NCI-H345 treated with DMSO at 0.1 percent for 48 hours (cell line): ENCODE data around the gene CSE1L.
"Not testable (repeated sequence)": the region's sequence is repeated elsewhere in the genome, so short reads cannot be mapped to it uniquely, and the experiment has no call there.

Source experiments
- DNase-seq: peaks from one replicate; lab custom pipeline; 2025; ENCODE audit not compliant: unreplicated experiment; lab: John Stamatoyannopoulos, UW

Gene CSE1L, protein sequence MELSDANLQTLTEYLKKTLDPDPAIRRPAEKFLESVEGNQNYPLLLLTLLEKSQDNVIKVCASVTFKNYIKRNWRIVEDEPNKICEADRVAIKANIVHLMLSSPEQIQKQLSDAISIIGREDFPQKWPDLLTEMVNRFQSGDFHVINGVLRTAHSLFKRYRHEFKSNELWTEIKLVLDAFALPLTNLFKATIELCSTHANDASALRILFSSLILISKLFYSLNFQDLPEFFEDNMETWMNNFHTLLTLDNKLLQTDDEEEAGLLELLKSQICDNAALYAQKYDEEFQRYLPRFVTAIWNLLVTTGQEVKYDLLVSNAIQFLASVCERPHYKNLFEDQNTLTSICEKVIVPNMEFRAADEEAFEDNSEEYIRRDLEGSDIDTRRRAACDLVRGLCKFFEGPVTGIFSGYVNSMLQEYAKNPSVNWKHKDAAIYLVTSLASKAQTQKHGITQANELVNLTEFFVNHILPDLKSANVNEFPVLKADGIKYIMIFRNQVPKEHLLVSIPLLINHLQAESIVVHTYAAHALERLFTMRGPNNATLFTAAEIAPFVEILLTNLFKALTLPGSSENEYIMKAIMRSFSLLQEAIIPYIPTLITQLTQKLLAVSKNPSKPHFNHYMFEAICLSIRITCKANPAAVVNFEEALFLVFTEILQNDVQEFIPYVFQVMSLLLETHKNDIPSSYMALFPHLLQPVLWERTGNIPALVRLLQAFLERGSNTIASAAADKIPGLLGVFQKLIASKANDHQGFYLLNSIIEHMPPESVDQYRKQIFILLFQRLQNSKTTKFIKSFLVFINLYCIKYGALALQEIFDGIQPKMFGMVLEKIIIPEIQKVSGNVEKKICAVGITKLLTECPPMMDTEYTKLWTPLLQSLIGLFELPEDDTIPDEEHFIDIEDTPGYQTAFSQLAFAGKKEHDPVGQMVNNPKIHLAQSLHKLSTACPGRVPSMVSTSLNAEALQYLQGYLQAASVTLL

DNA sequence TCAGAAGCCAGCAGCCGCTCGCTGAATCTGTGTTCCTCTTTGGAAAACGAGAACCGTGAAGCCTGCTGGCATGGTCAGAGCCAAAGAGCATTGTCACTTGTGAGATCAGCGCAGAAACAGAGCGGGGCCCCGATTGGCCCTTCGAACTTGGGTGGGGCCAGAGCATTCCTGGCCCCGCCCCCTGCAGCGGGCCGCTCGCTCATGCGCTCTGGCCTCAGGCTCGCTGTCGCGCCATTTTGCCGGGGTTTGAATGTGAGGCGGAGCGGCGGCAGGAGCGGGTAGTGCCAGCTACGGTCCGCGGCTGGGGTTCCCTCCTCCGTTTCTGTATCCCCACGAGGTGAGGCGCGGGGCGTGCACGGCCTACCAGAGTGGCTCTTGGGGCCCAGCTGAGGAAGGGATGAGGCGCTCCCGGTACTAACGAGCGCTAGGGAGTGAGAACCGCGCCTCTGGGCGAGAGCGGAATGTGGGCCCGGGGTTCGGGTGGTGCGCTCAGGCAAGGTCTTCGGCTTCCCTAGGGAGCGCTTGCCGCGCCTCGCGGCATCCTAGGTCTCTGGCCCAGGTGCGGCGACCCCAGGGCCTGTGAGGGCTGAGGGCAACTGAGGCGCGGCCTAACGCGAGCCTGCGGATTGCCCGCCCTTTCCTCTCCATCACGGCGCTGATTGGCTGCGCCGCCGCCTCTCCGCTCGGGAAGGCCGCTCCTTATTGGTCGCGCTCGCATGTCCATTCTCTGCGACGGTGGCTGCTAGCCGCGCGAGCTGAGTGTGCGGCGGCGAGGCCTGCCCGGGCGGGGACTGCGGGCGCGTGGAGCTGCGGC lies at the start of gene CSE1L:
TSS of gene CSE1L (plus strand) at position 226 of the 814 bp plus-strand sequence. CDS start 12,152 bp downstream, outside the sequence.
- peak; percentile 92 for DNase-seq

DNA sequence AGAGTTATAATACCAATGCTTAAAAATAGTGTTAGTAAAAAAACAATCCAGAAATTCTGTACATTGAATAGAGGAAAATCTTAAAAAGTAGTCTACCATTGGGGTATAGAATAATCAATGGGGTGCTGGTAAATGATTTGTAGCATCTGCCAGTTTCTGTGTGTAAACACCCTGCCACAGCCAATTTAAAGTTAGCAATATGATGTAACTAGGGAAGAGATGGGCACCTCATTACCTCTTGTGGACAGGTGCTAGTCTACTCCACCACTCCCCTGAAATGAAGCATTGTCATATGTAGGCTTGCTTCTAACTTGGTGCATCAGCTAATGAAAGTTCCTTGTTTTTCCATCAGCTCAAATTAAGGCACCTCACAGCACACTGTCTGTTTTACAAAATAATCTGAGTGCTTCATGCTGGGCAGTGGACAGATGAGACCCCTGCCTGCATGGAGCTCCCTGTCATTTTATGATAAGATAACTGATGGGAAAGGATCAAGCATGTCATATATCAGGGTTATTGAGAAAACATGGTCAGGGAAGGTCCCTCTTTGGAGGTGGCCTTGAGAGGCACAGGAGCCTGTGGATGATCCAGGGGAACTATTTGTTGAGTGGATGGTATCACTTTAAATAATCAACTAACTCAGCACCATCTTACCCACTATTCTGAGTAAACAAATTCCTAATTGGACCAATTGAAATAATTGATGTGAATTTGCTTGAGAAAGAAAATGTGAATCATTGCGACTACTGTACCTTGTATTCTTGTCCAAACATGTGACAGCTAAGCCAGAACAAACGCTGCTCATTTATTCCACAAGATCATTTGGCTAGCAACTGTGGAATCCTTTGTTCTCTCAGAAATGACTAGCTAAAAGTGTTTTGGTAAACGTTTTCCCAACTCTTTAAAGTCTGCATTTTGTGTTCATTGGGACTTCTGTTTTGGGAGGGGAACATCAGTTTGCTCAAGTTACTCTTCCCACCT lies 45.9 kb upstream of the CSE1L start:
- DNase-seq, result peak; percentile 61

DNA sequence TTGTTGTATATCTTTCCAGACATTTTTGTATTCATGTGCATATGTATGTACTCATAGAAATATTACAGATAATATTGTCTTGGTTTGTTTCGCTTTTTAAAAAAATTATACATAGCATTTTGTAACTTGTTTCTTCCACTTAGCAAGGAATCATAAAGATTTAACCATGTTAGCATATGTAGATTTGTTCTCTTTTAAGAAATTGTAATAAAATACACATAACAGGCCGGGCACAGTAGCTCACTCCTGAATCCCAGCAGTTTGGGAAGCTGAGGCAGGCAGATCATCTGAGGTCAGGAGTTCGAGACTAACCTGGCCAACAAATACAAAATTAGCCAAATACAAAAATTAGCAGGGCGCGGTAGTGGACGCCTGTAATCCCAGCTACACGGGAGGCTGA lies 44.4 kb upstream of the CSE1L start:
- no peak for DNase-seq

DNA sequence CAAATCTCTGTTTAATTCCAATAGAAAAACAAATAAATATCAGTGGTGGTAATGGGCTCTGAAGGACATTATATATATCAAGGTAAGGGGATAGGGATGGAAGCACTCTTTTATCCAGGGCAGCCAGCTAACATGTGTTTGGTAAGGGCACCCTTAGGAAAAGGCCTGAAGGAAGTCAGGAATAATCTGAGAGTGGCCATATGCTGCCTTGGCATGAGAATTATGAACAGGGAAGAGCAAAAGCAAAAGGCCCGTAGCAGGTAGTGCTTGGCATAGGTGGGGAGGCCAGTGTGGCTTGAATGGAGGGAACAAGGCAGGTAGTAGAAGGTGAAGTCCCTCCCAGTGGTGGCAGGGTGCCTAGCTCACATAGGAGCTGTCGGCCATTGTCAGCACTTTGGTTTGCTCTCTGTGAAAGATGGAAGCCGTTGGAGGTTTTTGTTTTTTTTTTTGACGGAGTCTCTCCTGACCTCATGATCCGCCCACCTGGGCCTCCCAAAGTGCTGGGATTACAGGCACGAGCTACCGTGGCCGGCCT lies 39.6 kb upstream of the CSE1L start:
- no peak for DNase-seq

DNA sequence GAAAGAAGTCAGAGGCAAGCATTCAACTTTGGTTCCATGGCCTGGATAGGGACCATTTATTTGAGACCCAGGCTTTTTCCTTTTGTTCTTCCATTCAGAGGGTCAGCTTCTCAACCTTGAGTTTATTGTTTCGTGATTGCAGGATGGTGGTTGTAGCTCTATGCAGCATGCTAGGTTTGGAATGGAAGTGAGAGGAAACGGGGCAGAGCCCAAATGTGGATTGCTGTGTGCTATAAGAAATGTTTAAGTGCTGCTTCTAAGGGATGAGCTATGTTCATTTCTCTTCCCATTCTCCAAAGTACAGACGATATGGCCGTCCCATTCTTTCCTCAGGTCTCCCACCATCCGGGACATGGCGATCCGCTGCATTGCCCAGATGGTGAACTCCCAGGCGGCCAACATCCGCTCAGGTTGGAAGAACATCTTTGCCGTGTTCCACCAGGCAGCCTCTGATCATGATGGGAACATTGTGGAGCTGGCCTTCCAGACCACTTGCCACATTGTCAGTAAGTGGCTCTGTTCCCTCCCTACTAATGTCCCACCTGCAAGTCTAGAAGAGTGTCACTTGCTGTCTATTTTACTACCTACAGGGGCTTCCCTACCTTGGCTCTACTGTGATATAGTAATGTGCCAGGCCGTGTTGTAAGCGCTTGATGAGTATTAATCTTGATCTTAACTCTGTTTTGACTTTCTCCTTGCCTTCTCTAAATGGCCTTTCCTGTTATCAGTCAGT lies 36.0 kb upstream of the CSE1L start:
- no peak for DNase-seq

DNA sequence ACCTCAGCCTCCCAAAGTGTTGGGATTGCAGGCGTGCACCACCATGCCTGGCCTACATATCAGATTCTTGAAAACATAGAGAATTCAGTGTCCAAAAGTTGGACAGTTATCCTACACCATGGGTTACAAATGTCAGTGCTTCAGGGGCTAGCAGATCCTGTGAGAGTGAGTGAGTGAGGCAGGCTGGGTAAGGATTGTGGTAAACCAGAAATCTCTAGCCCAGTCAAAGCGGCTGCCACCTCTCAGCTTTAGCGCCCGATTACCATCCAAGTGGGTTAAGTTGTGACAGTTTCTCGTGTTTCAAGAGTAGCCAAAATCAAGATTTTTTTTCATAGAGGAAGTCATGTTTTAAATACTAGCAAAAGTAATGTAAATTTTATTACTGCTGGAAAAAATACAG lies 21.9 kb upstream of the CSE1L start:
- no peak for DNase-seq

DNA sequence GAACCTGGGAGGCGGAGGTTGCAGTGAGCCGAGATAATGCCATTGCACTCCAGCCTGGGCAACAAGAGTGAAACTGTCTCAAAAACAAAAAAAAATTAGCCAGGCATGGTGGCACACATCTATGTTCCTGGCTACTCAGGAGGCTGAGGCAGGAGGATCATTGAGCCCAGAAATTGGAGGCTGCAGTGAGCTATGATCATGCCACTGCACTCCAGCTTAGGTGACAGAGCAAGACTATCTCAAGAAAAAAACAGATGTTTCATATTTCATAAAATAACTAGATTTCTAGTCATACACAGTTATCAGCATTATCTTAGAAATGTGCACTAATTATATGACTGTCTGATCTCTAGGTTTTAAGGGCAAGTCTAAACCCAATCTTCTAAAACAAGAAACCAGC lies 17.9 kb upstream of the CSE1L start:
- not testable (repeated sequence) for DNase-seq

DNA sequence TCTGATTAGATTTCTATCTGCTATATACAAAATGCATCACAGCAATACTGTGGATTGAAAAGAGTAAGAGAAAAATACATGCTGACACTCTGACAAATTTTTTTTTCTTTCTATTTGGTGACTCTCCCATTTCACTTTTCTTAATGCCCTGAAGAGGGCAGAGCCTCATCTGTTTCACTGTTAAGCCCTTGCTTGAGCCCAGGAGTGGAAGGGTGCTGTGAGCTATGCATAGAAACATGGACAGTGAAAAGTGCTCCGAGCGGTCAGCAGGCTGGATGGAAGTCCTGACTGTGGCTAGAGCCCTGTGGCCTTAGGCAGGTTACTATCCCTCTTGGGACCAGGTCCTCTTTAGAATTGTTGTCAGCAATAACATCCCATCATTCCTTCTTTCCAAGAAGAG lies 17.4 kb upstream of the CSE1L start:
- DNase-seq, result no peak

DNA sequence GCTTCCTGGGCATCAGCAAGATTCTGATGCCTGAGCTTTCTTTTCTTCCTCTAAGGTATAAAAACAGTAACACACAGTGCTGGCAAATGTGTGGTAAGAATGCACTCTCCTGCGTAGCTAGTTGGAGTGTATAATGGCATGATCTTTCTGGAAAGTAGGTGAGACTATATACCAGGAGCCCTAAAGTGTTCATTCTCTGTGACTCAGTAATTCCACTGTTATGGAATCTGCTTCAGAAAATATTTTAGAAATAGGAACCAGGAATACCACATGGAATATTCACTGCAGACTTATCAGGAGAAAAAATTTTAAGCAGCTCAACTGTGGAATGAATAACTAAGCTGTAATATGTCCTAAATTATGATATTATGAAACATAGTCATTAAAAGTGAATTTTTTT lies 16.9 kb upstream of the CSE1L start:
- no peak for DNase-seq

DNA sequence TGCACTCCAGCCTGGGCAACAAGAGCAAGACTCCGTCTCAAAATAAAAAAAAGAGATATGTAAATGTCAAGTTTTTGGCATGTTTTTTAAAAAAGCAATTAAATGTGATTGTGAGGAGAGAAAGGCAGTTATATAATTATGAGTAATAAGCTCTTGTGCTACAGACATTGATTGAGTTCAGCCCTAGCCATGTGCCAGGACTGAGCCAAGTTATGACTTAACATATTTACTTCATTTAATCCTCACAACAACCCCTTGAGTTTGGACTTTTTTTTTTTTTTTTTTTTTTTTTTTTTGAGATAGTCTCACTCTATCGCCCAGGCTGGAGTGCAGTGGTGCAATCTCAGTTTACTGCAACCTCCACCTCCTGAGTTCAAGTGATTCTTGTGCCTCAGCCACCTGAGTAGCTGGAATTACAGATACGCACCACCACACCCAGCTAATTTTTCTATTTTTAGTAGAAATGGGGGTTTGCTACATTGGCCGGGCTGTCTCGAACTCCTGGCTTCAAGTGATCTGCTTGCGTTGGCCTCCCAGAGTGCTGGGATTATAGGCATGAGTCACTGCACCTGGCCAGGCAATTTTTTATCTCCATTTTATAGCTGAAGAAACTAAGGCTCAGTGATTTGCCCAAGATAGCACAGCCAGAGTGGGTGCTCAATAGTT lies 15.0 kb upstream of the CSE1L start:
- DNase-seq, result no peak

DNA sequence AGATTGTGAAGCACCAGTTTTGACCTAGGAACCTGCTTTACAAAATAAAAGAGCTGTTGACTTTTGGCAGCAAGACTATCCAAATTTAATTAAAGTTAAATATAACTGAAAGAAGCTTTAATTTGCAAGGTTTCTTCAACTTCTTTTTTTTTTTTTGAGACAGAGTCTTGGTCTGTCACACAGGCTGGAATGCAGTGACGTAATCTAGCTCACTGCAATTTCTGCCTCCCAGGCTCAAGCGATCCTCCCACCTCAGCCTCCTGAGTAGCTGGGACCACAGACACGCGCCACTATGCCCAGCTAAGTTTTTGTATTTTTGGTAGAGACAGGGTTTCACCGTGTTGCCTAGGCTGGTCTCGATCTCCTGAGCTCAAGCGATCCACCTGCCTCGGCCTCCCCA lies 13.7 kb upstream of the CSE1L start:
- DNase-seq, result no peak

DNA sequence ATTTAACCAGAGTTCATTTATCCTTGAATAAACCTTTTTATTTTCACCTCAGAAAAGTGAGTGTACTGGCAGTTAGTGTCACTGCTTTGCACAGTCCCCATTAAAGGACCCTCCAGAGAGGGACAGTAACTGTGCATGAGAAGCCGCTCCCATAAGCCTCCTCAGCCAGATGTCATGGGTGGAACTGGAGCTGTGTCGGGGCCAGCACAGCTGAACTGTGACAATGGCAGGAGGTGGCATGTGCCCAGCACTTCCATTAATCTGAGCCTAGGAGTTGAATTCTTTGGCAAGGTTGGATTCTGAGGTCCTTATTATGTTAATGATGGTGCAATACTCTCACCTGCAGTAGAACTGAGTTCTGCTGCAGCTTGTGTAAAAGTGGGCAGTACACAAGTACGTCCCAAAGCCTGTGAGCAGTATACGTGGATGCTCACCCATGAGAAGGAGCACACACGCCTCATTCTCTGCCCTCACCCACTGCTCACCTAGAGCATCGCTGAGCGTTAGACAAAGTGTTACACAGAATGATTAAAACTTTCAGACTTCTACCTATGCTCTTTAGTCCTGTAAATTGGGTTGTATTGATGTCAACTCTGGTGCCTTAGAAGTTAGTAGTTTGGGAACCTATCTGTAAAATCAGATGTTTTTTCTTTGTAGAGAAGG lies 11.9 kb upstream of the CSE1L start:
- no peak for DNase-seq

DNA sequence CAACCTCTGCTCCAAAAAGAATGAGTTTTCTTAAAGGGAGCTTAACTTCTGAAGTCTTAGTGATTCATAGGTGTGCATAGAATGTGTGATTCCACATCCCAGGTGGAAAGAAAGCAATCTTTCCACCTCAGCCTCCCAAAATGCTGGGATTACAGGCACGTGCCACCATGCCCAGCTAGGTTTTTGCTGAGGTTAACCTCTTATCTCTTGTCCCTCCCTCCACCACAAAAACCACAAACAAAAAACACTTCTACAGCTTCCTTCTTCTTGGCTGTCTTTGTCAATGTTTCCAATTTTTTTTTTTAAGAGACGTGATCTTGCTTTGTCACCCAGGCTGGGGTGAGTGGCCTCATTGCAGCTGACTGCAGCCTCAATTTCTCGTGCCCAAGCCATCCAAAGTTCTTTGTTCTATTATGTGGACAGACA lies 8.1 kb upstream of the CSE1L start:
- no peak for DNase-seq

DNA sequence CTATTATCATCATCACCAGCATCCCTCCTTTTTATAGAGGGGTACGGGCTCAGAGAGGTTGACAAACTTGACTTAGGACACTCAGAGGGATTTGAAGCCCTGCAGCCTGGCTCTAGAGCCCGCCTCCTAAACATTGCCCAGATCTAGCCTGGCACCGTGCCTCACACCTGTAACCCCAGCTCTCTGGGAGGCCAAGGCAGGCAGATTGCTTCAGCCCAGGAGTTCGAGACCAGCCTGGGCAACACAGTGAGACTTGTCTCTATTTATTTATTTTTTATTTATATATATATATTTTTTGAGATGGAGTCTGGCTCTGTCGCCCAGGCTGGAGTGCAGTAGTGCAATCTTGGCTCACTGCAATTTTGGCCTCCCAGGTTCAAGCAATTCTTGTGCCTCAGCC lies 6.3 kb upstream of the CSE1L start:
- DNase-seq, result no peak

DNA sequence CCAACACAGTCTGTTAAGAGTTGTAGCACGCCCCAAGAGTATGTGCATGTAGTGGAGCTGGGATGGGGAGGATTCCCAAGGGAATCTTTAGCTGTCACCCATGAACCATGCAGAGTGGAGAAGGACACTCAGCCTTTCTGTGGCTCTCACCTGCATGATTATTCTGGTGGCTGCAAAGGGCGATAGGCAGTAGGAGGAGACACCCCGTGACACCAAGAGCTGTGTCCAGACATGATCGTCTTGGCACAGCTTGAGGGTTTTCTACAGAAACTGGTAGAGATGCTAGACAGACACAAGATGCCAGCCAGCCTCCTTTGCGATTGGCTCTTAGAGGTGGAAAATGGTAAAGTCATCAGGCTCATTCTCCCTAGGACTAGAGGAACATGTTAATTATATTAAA lies 3.1 kb upstream of the CSE1L start:
- no peak for DNase-seq

DNA sequence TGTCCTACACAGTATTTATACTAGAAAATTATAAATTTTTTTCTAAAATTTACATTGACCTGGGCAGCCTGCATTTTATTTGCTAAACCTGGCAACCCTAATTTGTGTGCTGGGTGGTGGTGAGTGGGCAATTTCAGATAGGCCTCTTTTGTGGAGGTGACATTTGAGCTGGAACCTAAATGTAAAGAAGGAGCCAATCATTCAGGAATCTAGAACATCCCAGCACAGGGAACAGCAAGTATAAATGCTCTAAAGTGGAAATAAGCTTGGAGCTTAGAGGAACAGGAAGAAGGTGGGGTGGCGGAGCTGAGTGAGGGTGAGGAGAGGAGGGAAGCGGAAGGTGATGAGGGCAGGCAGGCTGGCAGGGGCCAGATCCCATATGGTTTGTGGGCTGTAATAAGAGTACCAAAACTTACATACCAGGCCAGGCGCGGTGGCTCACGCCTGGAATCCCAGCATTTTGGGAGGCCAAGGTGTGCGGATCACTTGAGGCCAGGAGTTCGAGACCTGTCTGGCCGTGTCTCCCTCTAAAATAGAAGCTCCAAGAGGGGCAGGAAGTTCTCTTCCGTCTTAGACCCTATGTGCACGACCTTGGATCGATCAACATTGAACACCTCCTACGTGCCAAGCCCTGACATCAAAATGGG lies 549 bp upstream of the CSE1L start:
- DNase-seq, result peak; percentile 39

DNA sequence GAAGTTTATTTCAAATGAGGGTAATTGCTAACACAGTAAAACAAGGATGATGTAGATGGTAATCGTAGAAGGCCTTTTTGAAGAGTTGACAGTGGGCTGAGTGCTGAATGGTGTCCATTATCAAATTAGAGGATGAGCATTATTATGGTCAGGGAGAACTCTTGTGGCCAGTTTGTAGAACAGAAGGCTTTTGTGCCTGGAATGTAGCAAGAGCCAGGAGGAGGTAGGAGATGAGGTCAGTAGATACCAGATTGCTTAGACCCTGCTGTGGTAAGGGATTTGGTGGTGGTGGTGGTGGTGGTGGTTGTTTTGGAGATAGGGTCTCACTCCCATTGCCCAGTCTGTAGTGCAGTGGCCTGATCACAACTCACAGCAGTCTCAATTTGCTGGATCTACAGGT lies 6.2 kb downstream of the CSE1L start:
- DNase-seq, result no peak
